Activated CD4-positive, CD25-positive, alpha-beta regulatory T cell treated with anti-CD3 and anti-CD28 coated beads, Interleukin-2, amount 50 U/mL, for 24 hours (primary cell): ENCODE data around the gene TSC22D3.
A peak's percentile ranks its signal among the peaks of the same experiment; 100 is the strongest.

Source experiments
- ATAC-seq, 2 donors: fragments of 150-1000 bp; cut with Tn5 transposase; one replicate each; pipeline ENCODE4 v1.10.0; 2021; ENCODE audit warnings: mild to moderate bottlenecking in 1 of 2, moderate library complexity in 1 of 2

TSC22D3 gene

GRCh38 chrX:107730298-107730655 lies 45.3 kb downstream of the TSC22D3 start:
- no peak for ATAC-seq

GRCh38 chrX:107729558-107730297 lies 45.9 kb downstream of the TSC22D3 start:
- ATAC-seq = peak in 1 of 2 donors; percentile 48

GRCh38 chrX:107728371-107729099 lies 47.1 kb downstream of the TSC22D3 start:
- no peak for ATAC-seq

DNA sequence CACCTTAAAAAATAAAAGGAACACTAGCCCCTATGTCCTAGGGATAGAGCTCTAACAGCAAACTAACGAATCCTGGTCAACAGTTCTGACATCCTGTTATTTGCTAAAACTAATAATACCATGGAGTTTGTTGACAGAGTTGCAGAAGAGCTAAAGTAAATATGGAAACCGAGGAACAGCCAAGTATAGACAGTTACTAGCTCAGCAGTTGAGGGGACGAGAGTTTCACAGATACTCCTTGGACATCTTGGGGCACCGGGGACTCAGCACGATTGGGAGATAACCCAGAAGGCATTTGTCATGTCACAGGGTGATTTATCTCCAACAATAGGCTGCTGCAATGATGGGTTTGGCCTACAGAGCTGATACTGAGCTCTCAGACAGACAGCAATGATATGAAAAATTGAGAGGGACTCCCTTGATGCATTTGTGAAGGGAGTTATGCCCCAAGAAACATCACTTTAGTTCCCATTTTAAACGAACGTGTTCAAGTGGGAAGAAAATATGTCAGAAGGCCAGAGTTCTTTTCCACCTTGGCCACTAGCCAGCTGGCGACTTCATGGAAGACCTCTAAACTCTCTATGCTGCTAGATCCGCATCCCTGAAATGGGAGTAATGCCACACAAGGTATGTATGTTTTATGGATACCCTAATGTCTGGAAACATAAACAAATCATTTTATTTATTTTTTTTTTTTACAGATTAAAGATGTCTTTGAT lies 48.6 kb downstream of the TSC22D3 start:
- no peak for ATAC-seq

- ATAC-seq = no peak
Measured at GRCh38 chrX:107725761-107726555, 49.6 kb downstream of the TSC22D3 start.

GRCh38 chrX:107724653-107725052 lies 50.9 kb downstream of the TSC22D3 start:
- ATAC-seq = no peak

DNA sequence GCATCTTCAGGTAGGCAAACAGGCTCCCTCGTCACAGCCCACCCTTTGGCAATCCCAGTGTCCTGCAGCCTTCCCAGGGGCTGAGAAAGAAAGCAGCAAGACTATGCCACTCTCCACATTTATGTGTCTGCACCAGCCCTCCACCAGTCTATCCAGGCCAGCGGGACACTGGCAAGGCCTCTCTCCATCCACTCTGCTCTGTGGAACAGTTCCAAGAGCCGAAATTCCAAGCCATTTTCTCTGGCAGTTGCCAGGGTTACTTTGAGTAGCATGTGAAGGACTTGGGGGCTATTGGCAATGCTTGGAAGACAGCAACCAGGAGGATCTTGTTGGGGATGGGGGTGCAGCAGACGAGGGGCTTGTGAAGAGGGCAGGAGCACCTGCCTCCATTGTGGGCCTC lies 52.1 kb downstream of the TSC22D3 start:
- ATAC-seq = no peak

DNA sequence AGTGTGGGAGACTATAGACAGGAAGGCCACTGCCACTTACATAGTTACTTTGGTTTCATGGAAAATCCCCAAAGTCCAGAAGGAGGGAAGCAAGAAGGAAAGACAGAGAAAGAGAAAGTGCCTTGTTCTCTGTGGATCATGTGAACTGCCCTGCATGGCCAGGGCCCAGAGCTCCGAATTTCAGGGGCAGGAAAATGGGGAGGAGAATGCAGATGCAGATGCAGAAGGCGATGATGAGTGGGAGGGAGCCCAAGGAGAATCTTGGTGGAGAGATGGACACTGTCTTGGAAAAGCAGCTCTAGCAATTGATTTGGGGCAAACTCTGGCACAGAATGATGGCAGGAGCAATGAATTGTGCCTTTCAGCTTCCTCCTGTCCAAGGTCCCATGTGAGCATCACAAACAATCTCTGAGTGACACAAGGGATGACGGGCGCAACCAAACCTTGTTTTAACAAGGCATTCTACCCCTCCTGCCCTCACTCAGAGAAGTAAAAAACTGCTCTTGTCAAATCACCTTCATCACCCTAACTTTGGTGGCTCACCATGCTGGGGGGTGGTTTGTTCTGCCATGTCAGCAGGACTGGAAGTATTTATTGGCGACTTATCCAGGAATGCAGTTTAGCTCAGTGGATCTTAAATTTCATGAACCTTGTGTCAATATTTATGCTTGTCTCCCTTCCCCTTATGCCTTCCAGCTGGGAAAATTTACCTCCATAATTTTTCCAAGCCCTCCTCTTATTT lies 53.5 kb downstream of the TSC22D3 start:
- ATAC-seq = no peak

GRCh38 chrX:107721318-107721717 lies 54.3 kb downstream of the TSC22D3 start:
- no peak for ATAC-seq

- no peak for ATAC-seq
Measured at GRCh38 chrX:107718156-107718621, 57.4 kb downstream of the TSC22D3 start.

DNA sequence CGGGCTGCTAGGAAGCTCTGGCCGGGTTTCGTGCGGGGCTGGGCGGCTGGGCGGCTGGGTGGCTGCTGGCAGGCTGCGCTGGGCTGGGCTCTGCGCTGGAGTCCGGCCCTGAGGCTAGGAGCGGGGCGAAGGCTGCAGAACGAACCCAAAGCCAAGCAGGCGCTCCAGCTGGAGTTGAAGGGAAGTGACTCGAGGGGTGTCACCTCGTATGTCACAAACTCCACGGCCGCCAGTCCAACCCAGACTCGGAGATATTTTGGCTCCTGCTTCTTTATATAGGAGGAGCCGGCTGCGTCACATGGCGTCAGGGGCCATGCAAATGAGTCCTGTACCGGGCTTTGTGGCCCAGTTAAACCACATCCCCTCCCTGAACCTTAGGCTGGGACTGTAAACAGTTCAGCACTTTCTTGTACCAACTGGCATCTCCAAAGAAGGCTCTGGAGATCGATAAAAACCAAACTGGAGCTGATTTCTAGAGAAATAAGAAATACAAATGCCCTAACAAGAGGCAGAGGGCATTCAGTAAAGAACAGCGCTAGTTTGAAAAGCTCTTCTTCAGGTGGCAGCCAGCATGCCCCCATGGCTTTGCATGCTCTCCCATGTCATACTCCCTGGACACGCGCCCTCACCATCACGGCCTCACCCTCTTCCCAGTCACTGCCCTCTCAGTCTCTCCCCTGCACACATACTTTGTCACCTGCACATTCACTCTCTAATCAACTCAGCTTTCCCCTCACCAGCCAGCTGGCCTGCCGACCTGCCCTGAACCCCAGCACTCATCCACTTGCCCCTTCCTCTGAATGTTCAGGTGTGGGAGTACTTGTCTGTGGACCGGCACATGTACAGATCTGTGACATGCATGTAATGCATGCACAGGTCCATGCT lies 58.5 kb downstream of the TSC22D3 start:
- ATAC-seq = peak; percentile 80 to 84

DNA sequence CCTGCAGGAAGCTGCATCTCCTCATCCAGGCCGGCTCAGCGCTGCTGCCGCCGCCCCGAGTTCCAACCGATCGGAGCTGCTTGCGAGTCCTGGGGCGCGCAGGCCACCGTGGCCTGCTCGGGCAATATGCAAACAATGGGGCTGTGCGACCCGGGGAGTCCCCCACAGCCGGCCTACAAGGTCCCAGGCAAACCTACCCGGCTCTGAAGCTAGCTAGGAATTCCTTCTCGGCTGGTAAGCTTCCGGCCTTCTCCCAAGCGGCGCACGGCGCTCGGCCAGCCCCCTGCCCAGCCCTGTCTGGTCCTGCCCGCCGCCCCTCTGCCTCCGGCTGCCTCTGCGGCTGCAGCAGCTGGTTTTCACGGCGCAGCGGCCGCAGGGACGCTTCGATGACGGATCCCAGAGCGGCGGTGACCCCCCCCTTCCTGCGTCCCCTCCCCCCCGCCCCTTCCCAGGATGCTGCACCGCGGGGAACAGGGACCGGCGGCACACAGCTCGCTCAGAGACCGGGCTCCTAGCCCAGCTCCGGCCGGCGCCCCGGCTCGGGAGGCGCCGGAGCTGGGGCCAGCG lies 59.4 kb downstream of the TSC22D3 start:
- ATAC-seq = no peak

GRCh38 chrX:107715331-107716117 lies 60.1 kb downstream of the TSC22D3 start:
- ATAC-seq = no peak

DNA sequence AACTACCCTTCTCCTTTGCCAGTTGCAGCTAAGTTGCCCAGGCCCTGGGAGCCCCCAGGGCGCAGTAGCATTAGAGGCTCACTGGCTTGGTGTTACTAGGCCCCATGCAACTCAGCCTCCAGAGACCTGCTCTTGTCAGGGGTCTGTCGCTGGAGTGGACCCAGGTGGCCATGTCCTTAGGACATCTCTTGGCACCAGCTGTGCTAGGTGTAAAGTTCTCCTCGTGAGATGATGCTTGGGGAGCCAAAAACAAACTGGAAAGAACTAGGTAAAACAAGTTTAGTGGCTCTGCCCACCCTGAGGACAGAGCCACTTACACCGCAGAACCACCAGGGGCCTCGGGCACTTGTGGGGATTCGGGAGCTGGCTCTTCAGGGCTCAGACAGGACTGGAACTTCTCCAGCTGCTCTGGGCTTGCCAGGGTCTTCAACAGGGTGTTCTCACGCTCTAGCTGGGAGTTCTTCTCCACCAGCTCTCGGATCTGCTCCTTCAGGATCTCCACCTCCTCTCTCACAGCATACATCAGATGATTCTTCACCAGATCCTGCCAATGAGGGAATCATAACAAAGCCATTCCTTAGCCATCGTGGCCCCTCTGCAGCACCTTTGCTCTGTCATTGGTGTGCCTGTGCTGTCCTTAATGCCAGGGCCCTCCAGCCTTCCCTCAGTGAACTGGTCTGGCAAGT lies 61.2 kb downstream of the TSC22D3 start:
- no peak for ATAC-seq

DNA sequence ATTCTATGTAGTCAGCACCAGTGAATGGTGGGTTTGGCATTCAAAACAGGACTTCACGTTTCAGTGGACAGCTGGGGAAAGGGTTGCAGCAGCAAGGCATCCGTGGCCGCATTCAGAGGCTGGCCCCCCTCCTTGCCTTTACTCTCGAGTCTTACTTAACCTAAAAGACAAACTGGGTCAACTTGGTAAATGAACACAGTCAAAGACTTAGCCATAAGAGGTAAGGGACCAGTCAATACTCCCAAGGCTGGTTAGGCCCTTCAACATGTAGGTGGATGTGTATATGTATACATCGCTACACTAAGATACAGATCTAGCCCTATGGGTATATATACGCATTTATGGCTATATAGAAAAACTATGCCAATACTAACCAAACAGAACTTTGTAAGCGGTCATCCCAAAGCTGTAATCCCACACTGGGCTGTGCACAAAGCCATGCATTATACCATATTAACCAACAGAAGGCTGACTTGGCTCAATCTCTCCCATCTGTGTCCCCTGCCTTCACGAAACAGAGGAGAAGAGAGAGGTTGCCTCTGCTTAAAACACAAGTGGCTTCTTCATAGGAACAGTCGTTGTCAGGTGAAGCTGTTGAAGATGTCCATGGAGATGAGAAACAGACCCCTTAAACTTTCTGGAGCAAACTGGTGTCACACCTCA lies 61.9 kb downstream of the TSC22D3 start:
- ATAC-seq = no peak

DNA sequence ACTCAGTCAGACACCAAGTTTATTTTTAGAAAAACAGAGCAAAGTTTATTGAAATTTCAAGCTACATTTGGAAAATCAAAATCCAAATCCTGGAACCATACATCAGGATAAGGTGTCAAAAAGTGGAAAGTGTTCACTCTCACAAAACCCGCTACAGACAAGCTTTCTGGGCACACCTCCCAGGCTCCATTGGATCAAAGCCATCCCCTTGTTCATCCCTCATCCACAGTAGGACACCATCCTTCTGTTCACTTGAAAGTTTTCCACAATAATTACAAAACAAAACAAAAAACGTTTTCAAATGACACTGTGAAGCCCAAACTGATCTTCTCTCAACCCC lies 62.4 kb downstream of the TSC22D3 start:
- no peak for ATAC-seq

DNA sequence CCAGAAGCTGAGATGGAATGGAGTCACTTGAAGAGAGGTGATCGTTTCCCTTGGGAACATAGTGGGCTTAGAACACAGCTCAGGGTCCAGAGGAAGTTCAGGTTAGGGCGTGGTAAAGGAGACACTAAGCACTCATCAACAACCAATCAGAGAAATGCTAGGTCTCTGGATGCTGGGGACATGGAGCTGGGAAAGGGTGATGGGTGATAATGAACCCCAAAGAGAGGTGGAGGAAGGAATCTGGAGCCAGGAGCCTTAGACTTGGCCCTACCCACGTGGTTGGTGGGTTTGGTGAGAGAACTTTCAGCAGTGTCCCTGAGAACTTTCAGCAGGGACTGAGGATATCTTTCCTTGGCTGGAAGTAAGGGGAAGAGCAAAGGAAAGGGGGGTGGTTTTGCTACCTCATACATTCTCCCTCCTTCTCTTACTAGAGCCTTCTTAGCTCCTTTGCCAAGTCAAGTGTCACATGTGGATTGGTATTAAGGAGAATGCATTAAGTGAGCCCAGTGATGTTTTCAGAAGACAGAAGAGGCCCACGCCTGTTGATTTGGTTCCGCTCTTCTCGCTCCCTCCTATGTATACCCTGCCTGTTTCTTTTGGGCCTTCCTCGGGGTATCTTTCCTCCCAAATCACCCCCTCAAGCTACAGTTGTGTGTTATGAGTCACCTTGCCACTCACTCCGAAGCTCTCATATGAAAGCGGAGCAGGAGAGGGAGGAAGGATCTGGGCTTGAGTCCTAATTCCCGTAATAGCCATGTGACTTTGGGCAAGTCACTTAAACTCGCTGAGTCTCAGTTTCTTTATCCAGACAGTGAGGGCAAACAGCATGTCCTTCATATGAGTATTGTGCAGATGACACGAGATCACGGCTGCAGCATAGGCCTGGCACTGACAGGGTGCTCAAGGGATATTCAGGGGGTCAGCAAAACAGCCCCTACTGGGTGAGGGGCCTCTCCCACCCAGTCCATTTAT lies 63.1 kb downstream of the TSC22D3 start:
- ATAC-seq = no peak
